Loucy (cell line): ENCODE data around the gene HMGCS1.

ENCODE experiments used
- H2AFZ ChIP-seq: fragments of 200-600 bp; sonication (generic); 2 replicates; pipeline ENCODE4 v1.6.0; 2016; ENCODE audit warnings: antibody characterized with exemption, mild to moderate bottlenecking, low read length, moderate library complexity
- H3F3A ChIP-seq: fragments of 200-600 bp; 2 replicates; pipeline ENCODE4 v1.6.0; 2016; ENCODE audit warnings: antibody characterized with exemption, low read depth, mild to moderate bottlenecking
- H3K27me3 ChIP-seq: fragments of 200-600 bp; sonication (generic); 2 replicates; pipeline ENCODE4 v1.6.1; 2014; ENCODE audit warnings: low read length, mild to moderate bottlenecking; ENCODE audit not compliant: insufficient read depth, poor library complexity, severe bottlenecking
- H3K36me3 ChIP-seq: fragments of 200-600 bp; sonication (generic); 2 replicates; pipeline ENCODE4 v1.6.1; 2016; ENCODE audit warnings: low read length; ENCODE audit not compliant: insufficient read depth
- H3K4me1 ChIP-seq: fragments of 200-600 bp; sonication (generic); 2 replicates; pipeline ENCODE4 v1.5.1; 2014; ENCODE audit warnings: low read length, mild to moderate bottlenecking; ENCODE audit not compliant: insufficient read depth, poor library complexity, severe bottlenecking
- H3K4me2 ChIP-seq: fragments of 200-600 bp; sonication (generic); 2 replicates; pipeline ENCODE4 v1.6.0; 2014; ENCODE audit warnings: antibody characterized with exemption, low read length, low read depth, mild to moderate bottlenecking; ENCODE audit not compliant: poor library complexity, severe bottlenecking
- H3K4me3 ChIP-seq: fragments of 200-600 bp; sonication (generic); 2 replicates; pipeline ENCODE4 v1.5.1; 2014; ENCODE audit warnings: low read length, mild to moderate bottlenecking, mixed read lengths; ENCODE audit not compliant: poor library complexity, severe bottlenecking
- H3K79me2 ChIP-seq: fragments of 200-600 bp; sonication (generic); 2 replicates; pipeline ENCODE4 v1.6.1; 2014; ENCODE audit warnings: low read length; ENCODE audit not compliant: insufficient read depth
- H3K9ac ChIP-seq: fragments of 200-600 bp; sonication (generic); 2 replicates; pipeline ENCODE4 v1.6.0; 2014; ENCODE audit warnings: mild to moderate bottlenecking, low read depth, low read length, moderate library complexity; ENCODE audit not compliant: poor library complexity, severe bottlenecking
- H3K9me2 ChIP-seq: fragments of 200-600 bp; sonication (generic); replicated peaks from 2 replicates; pipeline ENCODE4 v1.6.1; 2016; ENCODE audit warnings: low read depth, low read length, mixed read lengths
- H3K9me3 ChIP-seq: fragments of 200-600 bp; sonication (generic); 2 replicates; pipeline ENCODE4 v1.6.1; 2014; ENCODE audit warnings: mild to moderate bottlenecking, antibody characterized with exemption, low read length, low read depth; ENCODE audit not compliant: insufficient read depth
- H4K20me1 ChIP-seq: fragments of 200-600 bp; sonication (generic); 2 replicates; pipeline ENCODE4 v1.6.0; 2014; ENCODE audit warnings: antibody characterized with exemption, low read length, mild to moderate bottlenecking; ENCODE audit not compliant: insufficient read depth, poor library complexity, severe bottlenecking
- CTCF ChIP-seq: fragments of 200-600 bp; sonication (generic); conservative IDR thresholded peaks from 2 replicates; pipeline ENCODE4 v1.5.1; 2014; ENCODE audit warnings: mild to moderate bottlenecking, antibody characterized with exemption, low read length
- EZH2phosphoT487 ChIP-seq: fragments of 200-600 bp; IDR thresholded peaks from 2 replicates; pipeline ENCODE4 v1.6.1; 2018; ENCODE audit warnings: antibody characterized with exemption, mild to moderate bottlenecking, moderate library complexity, borderline replicate concordance

The HMGCS1 gene

GRCh38 chr5:43258116-43258515 is 55.1 kb downstream of the HMGCS1 start:
- no peaks in the 10 kb centered on the region for H3K27me3 ChIP-seq
- no peak overlapping the region for H3K4me3 ChIP-seq

GRCh38 chr5:43256261-43256966 is 56.8 kb downstream of the HMGCS1 start:
- no peaks in the 10 kb centered on the region for H3K9me2 ChIP-seq
- H3K4me1 ChIP-seq, result no peaks in the 10 kb centered on the region
- no peaks in the 10 kb centered on the region for H4K20me1 ChIP-seq
- H2AFZ ChIP-seq, result peak overlapping the region; percentile 19
- no peak overlapping the region for H3K4me2 ChIP-seq
- H3K36me3 ChIP-seq, result no peaks in the 10 kb centered on the region
- H3K9ac ChIP-seq, result no peak overlapping the region
- H3F3A ChIP-seq, result no peaks in the 10 kb centered on the region
- TF ChIP-seq EZH2phosphoT487 (no peak), CTCF (no peak)
- no peaks in the 10 kb centered on the region for H3K9me3 ChIP-seq
- no peaks in the 10 kb centered on the region for H3K27me3 ChIP-seq
- no peaks in the 10 kb centered on the region for H3K79me2 ChIP-seq
- no peak overlapping the region for H3K4me3 ChIP-seq

More at GRCh38 chr5:43258116-43258515, 55.1 kb downstream of the HMGCS1 start:
- no peaks in the 10 kb centered on the region for H3K36me3 ChIP-seq
- no peaks in the 10 kb centered on the region for H3K9me3 ChIP-seq
- no peaks in the 10 kb centered on the region for H3F3A ChIP-seq
- no peaks in the 10 kb centered on the region for H3K79me2 ChIP-seq
- no peak for TF ChIP-seq EZH2phosphoT487
- TF ChIP-seq CTCF, result no peak
- no peaks in the 10 kb centered on the region for H3K4me1 ChIP-seq
- H3K9me2 ChIP-seq, result no peaks in the 10 kb centered on the region
- H3K4me2 ChIP-seq, result no peak overlapping the region
- H2AFZ ChIP-seq, result no peak overlapping the region
- H4K20me1 ChIP-seq, result no peaks in the 10 kb centered on the region
- no peak overlapping the region for H3K9ac ChIP-seq

GRCh38 chr5:43255704-43256103 is 57.5 kb downstream of the HMGCS1 start:
- TF ChIP-seq CTCF (no peak), EZH2phosphoT487 (no peak)
- Histone ChIP-seq H3K4me3 (no peak overlapping the region), H3F3A (no peaks in the 10 kb centered on the region), H3K4me1 (no peaks in the 10 kb centered on the region), H3K36me3 (no peaks in the 10 kb centered on the region), H3K27me3 (no peaks in the 10 kb centered on the region), H2AFZ (no peak overlapping the region), H3K9me2 (no peaks in the 10 kb centered on the region), H4K20me1 (no peaks in the 10 kb centered on the region), H3K79me2 (no peaks in the 10 kb centered on the region), H3K4me2 (no peak overlapping the region), H3K9ac (no peak overlapping the region), H3K9me3 (no peaks in the 10 kb centered on the region)
